ENCODE results near the gene YES1. TPM values are rescaled to one million over a fixed set of nuclear protein-coding genes. Genes with fewer than 3 reads are reported as not detected.

Gene YES1
- total and polyA plus RNA-seq, 2 of the 13 experiments (the other 11 are each of a cell fraction or from before 2014, with no cell fraction given), result 17.2 to 70.8 TPM

DNA sequence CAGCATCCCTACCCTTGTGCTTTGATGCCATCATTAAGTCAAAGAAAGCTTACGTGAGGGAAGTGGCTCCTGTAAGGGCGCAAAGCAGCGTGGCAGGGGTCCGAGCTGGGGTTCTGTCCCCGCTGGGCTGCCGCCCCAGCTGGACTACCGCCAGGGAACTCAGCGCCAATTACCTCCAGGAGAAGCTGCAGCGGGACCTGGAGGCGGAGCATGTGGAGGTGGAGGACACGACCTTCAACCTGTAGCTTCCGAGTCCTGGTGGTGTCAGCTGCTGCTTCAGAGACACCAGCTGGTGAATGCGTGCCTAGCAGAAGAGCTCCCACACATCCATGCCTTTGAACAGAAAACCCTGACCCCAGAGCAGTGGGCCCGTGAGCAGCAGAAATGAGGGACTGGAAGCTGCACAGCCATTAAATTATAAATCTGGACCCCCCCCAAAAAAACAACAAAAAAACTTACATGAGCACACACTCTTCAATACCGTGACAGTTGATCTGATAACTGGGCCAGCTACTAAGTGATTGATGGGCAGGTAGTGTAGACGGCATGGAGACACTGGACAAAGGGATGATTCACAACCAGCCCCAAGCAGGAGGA is 20.1 kb upstream of the YES1 start (continued):
- TF ChIP-seq, protein P1, sequence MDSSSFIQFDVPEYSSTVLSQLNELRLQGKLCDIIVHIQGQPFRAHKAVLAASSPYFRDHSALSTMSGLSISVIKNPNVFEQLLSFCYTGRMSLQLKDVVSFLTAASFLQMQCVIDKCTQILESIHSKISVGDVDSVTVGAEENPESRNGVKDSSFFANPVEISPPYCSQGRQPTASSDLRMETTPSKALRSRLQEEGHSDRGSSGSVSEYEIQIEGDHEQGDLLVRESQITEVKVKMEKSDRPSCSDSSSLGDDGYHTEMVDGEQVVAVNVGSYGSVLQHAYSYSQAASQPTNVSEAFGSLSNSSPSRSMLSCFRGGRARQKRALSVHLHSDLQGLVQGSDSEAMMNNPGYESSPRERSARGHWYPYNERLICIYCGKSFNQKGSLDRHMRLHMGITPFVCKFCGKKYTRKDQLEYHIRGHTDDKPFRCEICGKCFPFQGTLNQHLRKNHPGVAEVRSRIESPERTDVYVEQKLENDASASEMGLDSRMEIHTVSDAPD (CRISPR knock-in tag; IDR thresholded peaks at IDR 0.05), result no peak
- TF ChIP-seq, protein P2, sequence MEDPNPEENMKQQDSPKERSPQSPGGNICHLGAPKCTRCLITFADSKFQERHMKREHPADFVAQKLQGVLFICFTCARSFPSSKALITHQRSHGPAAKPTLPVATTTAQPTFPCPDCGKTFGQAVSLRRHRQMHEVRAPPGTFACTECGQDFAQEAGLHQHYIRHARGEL (CRISPR knock-in tag; IDR thresholded peaks at IDR 0.05), result no peak
- no peak for TF ChIP-seq MTA3 (CRISPR knock-in tag; IDR thresholded peaks at IDR 0.05)
- TF ChIP-seq ZNF619 (CRISPR knock-in tag; IDR thresholded peaks at IDR 0.05), result no peak
- TF ChIP-seq, protein P3, sequence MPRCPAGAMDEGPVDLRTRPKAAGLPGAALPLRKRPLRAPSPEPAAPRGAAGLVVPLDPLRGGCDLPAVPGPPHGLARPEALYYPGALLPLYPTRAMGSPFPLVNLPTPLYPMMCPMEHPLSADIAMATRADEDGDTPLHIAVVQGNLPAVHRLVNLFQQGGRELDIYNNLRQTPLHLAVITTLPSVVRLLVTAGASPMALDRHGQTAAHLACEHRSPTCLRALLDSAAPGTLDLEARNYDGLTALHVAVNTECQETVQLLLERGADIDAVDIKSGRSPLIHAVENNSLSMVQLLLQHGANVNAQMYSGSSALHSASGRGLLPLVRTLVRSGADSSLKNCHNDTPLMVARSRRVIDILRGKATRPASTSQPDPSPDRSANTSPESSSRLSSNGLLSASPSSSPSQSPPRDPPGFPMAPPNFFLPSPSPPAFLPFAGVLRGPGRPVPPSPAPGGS (CRISPR knock-in tag; IDR thresholded peaks at IDR 0.05), result no peak
- TF ChIP-seq GATAD1 (CRISPR knock-in tag; IDR thresholded peaks at IDR 0.05), result peak; percentile 57
- no peak for TF ChIP-seq XBP1 (CRISPR knock-in tag; IDR thresholded peaks at IDR 0.05)
- TF ChIP-seq SATB2 (CRISPR knock-in tag; IDR thresholded peaks at IDR 0.05), result 0 out of 2 replicates have a peak, but pooled peaks have one; percentile 45
- TF ChIP-seq ZNF552 (CRISPR knock-in tag; IDR thresholded peaks at IDR 0.05; ENCODE audit: borderline replicate concordance), result no peak
- peak; percentile 38; the same call in 1 of the 2 replicates for TF ChIP-seq ZNF768 (CRISPR knock-in tag; IDR thresholded peaks at IDR 0.05)
- TF ChIP-seq MED13 (CRISPR knock-in tag; IDR thresholded peaks at IDR 0.05), result no peak
- no peak for TF ChIP-seq TOPORS (CRISPR knock-in tag; IDR thresholded peaks at IDR 0.05)
- 0 out of 2 replicates have a peak, but pooled peaks have one; percentile 57 for TF ChIP-seq ARNT2 (CRISPR knock-in tag; IDR thresholded peaks at IDR 0.05; ENCODE audit: low read depth)
- no peak for TF ChIP-seq ZNF549 (CRISPR knock-in tag; IDR thresholded peaks at IDR 0.05)
- TF ChIP-seq SOX5 (CRISPR knock-in tag; IDR thresholded peaks at IDR 0.05; ENCODE audit: borderline replicate concordance), result peak; percentile 59; the same call in 1 of the 2 replicates
- TF ChIP-seq FOXC1 (CRISPR knock-in tag; IDR thresholded peaks at IDR 0.05; ENCODE audit: borderline replicate concordance), result 0 out of 2 replicates have a peak, but pooled peaks have one; percentile 57
- TF ChIP-seq SP5 (CRISPR knock-in tag; IDR thresholded peaks at IDR 0.05; ENCODE audit: borderline replicate concordance, low read depth), result peak; percentile 97
- TF ChIP-seq, protein P4, sequence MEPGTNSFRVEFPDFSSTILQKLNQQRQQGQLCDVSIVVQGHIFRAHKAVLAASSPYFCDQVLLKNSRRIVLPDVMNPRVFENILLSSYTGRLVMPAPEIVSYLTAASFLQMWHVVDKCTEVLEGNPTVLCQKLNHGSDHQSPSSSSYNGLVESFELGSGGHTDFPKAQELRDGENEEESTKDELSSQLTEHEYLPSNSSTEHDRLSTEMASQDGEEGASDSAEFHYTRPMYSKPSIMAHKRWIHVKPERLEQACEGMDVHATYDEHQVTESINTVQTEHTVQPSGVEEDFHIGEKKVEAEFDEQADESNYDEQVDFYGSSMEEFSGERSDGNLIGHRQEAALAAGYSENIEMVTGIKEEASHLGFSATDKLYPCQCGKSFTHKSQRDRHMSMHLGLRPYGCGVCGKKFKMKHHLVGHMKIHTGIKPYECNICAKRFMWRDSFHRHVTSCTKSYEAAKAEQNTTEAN (CRISPR knock-in tag; conservative IDR thresholded peaks at IDR 0.05), result no peak
- TF ChIP-seq ZNF510 (CRISPR knock-in tag; IDR thresholded peaks at IDR 0.05; ENCODE audit: low read depth), result no peak
- TF ChIP-seq, protein P5, sequence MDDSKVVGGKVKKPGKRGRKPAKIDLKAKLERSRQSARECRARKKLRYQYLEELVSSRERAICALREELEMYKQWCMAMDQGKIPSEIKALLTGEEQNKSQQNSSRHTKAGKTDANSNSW (CRISPR knock-in tag; IDR thresholded peaks at IDR 0.05; ENCODE audit: borderline replicate concordance), result no peak
- TF ChIP-seq ZNF12 (CRISPR knock-in tag; IDR thresholded peaks at IDR 0.05), result no peak
- TF ChIP-seq POLR2AphosphoS2 (IDR thresholded peaks at IDR 0.05; ENCODE audit: low read depth, low read length), result no peak

All from HepG2 (cell line).